A549 (cell line): ENCODE results near the gene SLC26A3. TPM values are rescaled to one million over a fixed set of nuclear protein-coding genes. Genes with fewer than 3 reads are reported as not detected.

Experiments
- ATAC-seq, 2 experiments: fragments of 200-7000 bp in 1 of 2; fragments of >200 bp in 1 of 2; cut with Nextera tagmentation in 1 of 2; cut with Tn5 transposase in 1 of 2; 3 replicates each; pipeline versions ENCODE4 v1.8.0 to v1.9.1; 2018 to 2020; ENCODE audit warnings: mild to moderate bottlenecking in 1 of 2, moderate library complexity in 1 of 2
- CTCF ChIA-PET: fragments of 300-600 bp; sonication (Branson Sonifier 250); formaldehyde crosslinking; extraction: SDS; loops from one replicate; lab custom pipeline; 2021; ENCODE audit warnings: antibody characterized with exemption, inconsistent platforms; lab: Yijun Ruan, JAX
- POLR2A ChIA-PET: fragments of 350-600 bp; formaldehyde crosslinking; extraction: SDS; loops from one replicate; lab custom pipeline; 2021; ENCODE audit warnings: antibody characterized with exemption, inconsistent platforms; lab: Yijun Ruan, JAX
- DNase-seq, 2 experiments: peaks; one replicate each; pipeline versions ENCODE4 v3.0.0 to v3.0.0-alpha.2; 2011 to 2016; ENCODE audit warnings: low read depth in 1 of 2, low spot score in 1 of 2
- FAIRE-seq: peaks from 2 replicates; lab custom pipeline; 2011; peaks lifted over from hg19 to GRCh38; lab: Jason Lieb, UNC
- H3K27ac ChIP-seq, 2 experiments: fragments of >200 bp; sonication (Bioruptor Twin); formaldehyde crosslinking; 3 replicates each; pipeline ENCODE4 v1.5.1; 2016 to 2017
- H3K4me1 ChIP-seq: fragments of >200 bp; sonication (Bioruptor Twin); formaldehyde crosslinking; 3 replicates; pipeline ENCODE4 v1.6.1; 2016
- H3K4me2 ChIP-seq: fragments of >200 bp; sonication (Bioruptor Twin); formaldehyde crosslinking; 3 replicates; pipeline ENCODE4 v1.6.1; 2016
- H3K4me3 ChIP-seq: fragments of >200 bp; sonication (Bioruptor Twin); formaldehyde crosslinking; 3 replicates; pipeline ENCODE4 v1.5.1; 2016
- H3K9me3 ChIP-seq: fragments of >200 bp; sonication (Bioruptor Twin); formaldehyde crosslinking; 3 replicates; pipeline ENCODE4 v1.6.1; 2016
- BHLHE40 ChIP-seq: IDR thresholded peaks from 2 replicates; pipeline ENCODE4 v1.6.1; 2012; ENCODE audit warnings: low read depth, low read length, inconsistent platforms
- CHD2 ChIP-seq: fragments of 150-350 bp; IDR thresholded peaks from 2 replicates; pipeline ENCODE4 v1.6.1; 2014; ENCODE audit warnings: low read length; ENCODE audit not compliant: partially characterized antibody
- FOXS1 ChIP-seq: fragments of 250-450 bp; sonication (Bioruptor Pico); IDR thresholded peaks from 2 replicates; pipeline ENCODE4 v1.5.0; 2020; ENCODE audit warnings: mild to moderate bottlenecking, moderate library complexity
- JUN ChIP-seq, 2 experiments: fragments of >200 bp; sonication (Bioruptor Twin); formaldehyde crosslinking; IDR thresholded peaks; 2 replicates in 1 of 2; 3 replicates in 1 of 2; pipeline ENCODE4 v1.6.1; 2016 to 2017
- KDM5A ChIP-seq: fragments of 200-600 bp; sonication (generic); IDR thresholded peaks from 2 replicates; pipeline ENCODE4 v1.6.1; 2016; ENCODE audit warnings: antibody characterized with exemption, mild to moderate bottlenecking
- MAFK ChIP-seq: fragments of 450-650 bp; IDR thresholded peaks from 2 replicates; pipeline ENCODE4 v1.6.1; 2014; ENCODE audit not compliant: partially characterized antibody
- MYC ChIP-seq: IDR thresholded peaks from 2 replicates; pipeline ENCODE4 v1.6.1; 2012; ENCODE audit warnings: mild to moderate bottlenecking, inconsistent platforms, low read length, improper control_type of control experiment, borderline replicate concordance
- PHF8 ChIP-seq: fragments of 200-600 bp; sonication (generic); IDR thresholded peaks from 2 replicates; pipeline ENCODE4 v1.6.1; 2016; ENCODE audit warnings: low read depth, mild to moderate bottlenecking, antibody characterized with exemption, moderate library complexity, borderline replicate concordance
- POLR2A ChIP-seq: IDR thresholded peaks from 2 replicates; pipeline ENCODE4 v1.6.1; 2012; ENCODE audit warnings: mild to moderate bottlenecking, low read length
- RAD21 ChIP-seq, 2 experiments: fragments of >200 bp in 1 of 2; sonication (Bioruptor Twin) in 1 of 2; formaldehyde crosslinking in 1 of 2; IDR thresholded peaks in 1 of 2; conservative IDR thresholded peaks in 1 of 2; 2 replicates in 1 of 2; 3 replicates in 1 of 2; pipeline ENCODE4 v1.6.1; 2012 to 2018; ENCODE audit warnings: inconsistent platforms in 1 of 2
- SMC3 ChIP-seq: fragments of >200 bp; sonication (Bioruptor Twin); formaldehyde crosslinking; IDR thresholded peaks from 3 replicates; pipeline ENCODE4 v1.6.1; 2018; ENCODE audit warnings: inconsistent platforms
- SREBF2 ChIP-seq: fragments of 450-650 bp; IDR thresholded peaks from 2 replicates; pipeline ENCODE4 v1.6.1; 2014; ENCODE audit warnings: mild to moderate bottlenecking, moderate library complexity
- TFCP2L1 ChIP-seq: fragments of 250-450 bp; sonication (Bioruptor Pico); IDR thresholded peaks from 2 replicates; pipeline ENCODE4 v1.5.0; 2021; ENCODE audit warnings: mild to moderate bottlenecking
- TP53 ChIP-seq: fragments of 250-450 bp; sonication (Bioruptor Pico); IDR thresholded peaks from 2 replicates; pipeline ENCODE4 v1.5.0; 2021; ENCODE audit warnings: mild to moderate bottlenecking, moderate library complexity
- ZC3H11A ChIP-seq: fragments of 450-650 bp; IDR thresholded peaks from 2 replicates; pipeline ENCODE4 v1.6.1; 2014; ENCODE audit warnings: antibody characterized with exemption, mild to moderate bottlenecking
- WGBS: methylation state at CpG from one replicate; pipeline ENCODE4 v1.1.6; 2017; ENCODE audit errors: missing lambda C conversion rate; 5-methylcytosine and 5-hydroxymethylcytosine counted together
- polyA plus RNA-seq, 4 experiments: library from polyadenylated mRNA; depleted of rRNA in 3 of 4; stranded (reverse); fragments of >200 nt; fragmentation: RNase III in 1 of 4; extraction: RNeasy Plus Mini Kit Qiagen cat#74134 plus additional on column Dnase treatment in 1 of 4; gene quantifications; 2 replicates in 3 of 4; 3 replicates in 1 of 4; pipeline ENCODE4 v1.2.3, GENCODE V29; 2011 to 2017
- TF ChIP-seq, protein P1 (sequence below): IDR thresholded peaks from 2 replicates; pipeline ENCODE4 v1.6.1; 2012
- TF ChIP-seq, protein P2 (sequence below): fragments of >200 bp; sonication (Bioruptor Twin); formaldehyde crosslinking; IDR thresholded peaks from 3 replicates; pipeline ENCODE4 v1.5.1; 2016
- TF ChIP-seq, protein P3 (sequence below): fragments of >200 bp; sonication (Bioruptor Twin); formaldehyde crosslinking; IDR thresholded peaks from 3 replicates; pipeline ENCODE4 v1.6.1; 2016
- TF ChIP-seq, protein P4 (sequence below): fragments of 150-350 bp; IDR thresholded peaks from 2 replicates; pipeline ENCODE4 v1.6.1; 2014; ENCODE audit warnings: low read depth, mild to moderate bottlenecking, low read length
- TF ChIP-seq, protein P5 (sequence below): fragments of 250-450 bp; sonication (Bioruptor Pico); IDR thresholded peaks from 2 replicates; pipeline ENCODE4 v1.5.0; 2021; ENCODE audit warnings: mild to moderate bottlenecking, moderate library complexity, borderline replicate concordance

SLC26A3 gene
- polyA plus RNA-seq, 2 of the 4 experiments (the other 2 are of a cell fraction): not detected

DNA sequence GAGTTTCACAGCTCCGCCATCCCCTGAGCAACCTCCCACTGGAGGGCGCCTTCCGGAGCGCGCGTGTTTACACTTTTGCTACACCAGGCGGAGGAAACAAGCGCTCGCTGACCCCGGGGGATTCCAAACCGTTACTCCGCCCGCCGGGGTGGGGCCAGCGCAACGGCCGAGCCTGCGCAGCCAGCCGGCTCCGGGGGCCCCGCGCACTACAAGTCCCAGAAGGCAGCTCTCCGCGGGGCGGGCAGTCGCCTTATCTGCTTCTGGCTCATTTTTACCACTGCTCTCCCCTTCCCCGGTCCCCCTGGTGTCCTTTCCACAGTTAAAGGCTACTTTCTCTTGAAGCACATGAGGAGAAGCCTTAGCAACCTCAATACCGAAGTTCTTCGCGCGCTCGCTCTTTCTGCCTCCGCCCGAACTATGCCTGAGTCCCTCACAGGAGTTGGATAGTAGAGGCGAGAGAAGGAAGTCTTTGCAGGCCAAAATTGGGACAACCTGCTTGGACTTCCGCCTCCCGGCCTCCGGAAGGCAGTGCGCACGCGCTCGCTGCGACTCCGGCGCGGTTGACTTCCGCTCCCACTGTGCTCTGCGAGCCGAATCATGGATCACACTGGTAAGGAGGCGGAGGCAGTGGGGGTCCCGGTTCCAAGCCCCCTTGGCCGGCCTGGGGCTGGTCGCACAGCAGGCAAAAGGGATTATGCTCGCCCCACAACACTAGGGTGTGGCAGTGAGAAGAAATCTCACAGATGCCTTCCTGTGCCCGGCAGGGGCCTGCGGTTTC is 59.3 kb downstream of the SLC26A3 start, which contains the start of gene CBLL1:
Gene CBLL1 (plus strand): TSS at position 576 of the 778 bp plus-strand sequence. CDS start 22 bp downstream, at position 598.
- TF ChIP-seq, protein P1, sequence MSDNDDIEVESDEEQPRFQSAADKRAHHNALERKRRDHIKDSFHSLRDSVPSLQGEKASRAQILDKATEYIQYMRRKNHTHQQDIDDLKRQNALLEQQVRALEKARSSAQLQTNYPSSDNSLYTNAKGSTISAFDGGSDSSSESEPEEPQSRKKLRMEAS: peak; percentile 79
- no peak for TF ChIP-seq ZC3H11A
- peak; percentile 66; the same call in 1 of the 2 replicates for TF ChIP-seq KDM5A
- TF ChIP-seq MAFK: no peak
- TF ChIP-seq, protein P2, sequence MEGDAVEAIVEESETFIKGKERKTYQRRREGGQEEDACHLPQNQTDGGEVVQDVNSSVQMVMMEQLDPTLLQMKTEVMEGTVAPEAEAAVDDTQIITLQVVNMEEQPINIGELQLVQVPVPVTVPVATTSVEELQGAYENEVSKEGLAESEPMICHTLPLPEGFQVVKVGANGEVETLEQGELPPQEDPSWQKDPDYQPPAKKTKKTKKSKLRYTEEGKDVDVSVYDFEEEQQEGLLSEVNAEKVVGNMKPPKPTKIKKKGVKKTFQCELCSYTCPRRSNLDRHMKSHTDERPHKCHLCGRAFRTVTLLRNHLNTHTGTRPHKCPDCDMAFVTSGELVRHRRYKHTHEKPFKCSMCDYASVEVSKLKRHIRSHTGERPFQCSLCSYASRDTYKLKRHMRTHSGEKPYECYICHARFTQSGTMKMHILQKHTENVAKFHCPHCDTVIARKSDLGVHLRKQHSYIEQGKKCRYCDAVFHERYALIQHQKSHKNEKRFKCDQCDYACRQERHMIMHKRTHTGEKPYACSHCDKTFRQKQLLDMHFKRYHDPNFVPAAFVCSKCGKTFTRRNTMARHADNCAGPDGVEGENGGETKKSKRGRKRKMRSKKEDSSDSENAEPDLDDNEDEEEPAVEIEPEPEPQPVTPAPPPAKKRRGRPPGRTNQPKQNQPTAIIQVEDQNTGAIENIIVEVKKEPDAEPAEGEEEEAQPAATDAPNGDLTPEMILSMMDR: peak; percentile 77
- peak; percentile 49 to 68 for TF ChIP-seq RAD21 (conservative IDR thresholded peaks at IDR 0.05 in 1 of 2, IDR thresholded peaks at IDR 0.05 in 1 of 2)
- peak in 1 of 2 experiments; percentile 93; a peak in 3 of 5 replicates for TF ChIP-seq JUN (IDR thresholded peaks at IDR 0.05)
- TF ChIP-seq, protein P3, sequence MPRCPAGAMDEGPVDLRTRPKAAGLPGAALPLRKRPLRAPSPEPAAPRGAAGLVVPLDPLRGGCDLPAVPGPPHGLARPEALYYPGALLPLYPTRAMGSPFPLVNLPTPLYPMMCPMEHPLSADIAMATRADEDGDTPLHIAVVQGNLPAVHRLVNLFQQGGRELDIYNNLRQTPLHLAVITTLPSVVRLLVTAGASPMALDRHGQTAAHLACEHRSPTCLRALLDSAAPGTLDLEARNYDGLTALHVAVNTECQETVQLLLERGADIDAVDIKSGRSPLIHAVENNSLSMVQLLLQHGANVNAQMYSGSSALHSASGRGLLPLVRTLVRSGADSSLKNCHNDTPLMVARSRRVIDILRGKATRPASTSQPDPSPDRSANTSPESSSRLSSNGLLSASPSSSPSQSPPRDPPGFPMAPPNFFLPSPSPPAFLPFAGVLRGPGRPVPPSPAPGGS: peak; percentile 88
- TF ChIP-seq, protein P4, sequence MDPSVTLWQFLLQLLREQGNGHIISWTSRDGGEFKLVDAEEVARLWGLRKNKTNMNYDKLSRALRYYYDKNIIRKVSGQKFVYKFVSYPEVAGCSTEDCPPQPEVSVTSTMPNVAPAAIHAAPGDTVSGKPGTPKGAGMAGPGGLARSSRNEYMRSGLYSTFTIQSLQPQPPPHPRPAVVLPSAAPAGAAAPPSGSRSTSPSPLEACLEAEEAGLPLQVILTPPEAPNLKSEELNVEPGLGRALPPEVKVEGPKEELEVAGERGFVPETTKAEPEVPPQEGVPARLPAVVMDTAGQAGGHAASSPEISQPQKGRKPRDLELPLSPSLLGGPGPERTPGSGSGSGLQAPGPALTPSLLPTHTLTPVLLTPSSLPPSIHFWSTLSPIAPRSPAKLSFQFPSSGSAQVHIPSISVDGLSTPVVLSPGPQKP: no peak
- TF ChIP-seq SREBF2: no peak
- TF ChIP-seq, protein P5, sequence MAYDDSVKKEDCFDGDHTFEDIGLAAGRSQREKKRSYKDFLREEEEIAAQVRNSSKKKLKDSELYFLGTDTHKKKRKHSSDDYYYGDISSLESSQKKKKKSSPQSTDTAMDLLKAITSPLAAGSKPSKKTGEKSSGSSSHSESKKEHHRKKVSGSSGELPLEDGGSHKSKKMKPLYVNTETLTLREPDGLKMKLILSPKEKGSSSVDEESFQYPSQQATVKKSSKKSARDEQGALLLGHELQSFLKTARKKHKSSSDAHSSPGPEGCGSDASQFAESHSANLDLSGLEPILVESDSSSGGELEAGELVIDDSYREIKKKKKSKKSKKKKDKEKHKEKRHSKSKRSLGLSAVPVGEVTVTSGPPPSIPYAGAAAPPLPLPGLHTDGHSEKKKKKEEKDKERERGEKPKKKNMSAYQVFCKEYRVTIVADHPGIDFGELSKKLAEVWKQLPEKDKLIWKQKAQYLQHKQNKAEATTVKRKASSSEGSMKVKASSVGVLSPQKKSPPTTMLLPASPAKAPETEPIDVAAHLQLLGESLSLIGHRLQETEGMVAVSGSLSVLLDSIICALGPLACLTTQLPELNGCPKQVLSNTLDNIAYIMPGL (CRISPR knock-in tag): peak; percentile 28; the same call in 1 of the 2 replicates
- no peak for TF ChIP-seq CHD2
- peak; percentile 89 for TF ChIP-seq SMC3
- peak; percentile 92 for TF ChIP-seq PHF8
- TF ChIP-seq MYC: peak; percentile 13; the same call in 1 of the 2 replicates
- TF ChIP-seq FOXS1 (CRISPR knock-in tag): peak; percentile 88; the same call in 1 of the 2 replicates
- TF ChIP-seq POLR2A: peak; percentile 56
- TF ChIP-seq TFCP2L1: peak; percentile 26; the same call in 1 of the 2 replicates
- TF ChIP-seq BHLHE40: no peak
- TF ChIP-seq TP53 (CRISPR knock-in tag): 0 out of 2 replicates have a peak, but pooled peaks have one; percentile 61
- H3K27ac ChIP-seq: peak within 1 kb of the TSS; percentile 95 to 96
- peaks cover 29% of the 10 kb centered on the region for H3K4me1 ChIP-seq
- no peaks in the 10 kb centered on the region for H3K9me3 ChIP-seq
- WGBS: 1% methylated on average over 47 of the region's 56 CpGs
- FAIRE-seq (no peak), ATAC-seq (peak; percentile 95 to 98), DNase-seq (peak; percentile 89 to 96)
- POLR2A ChIA-PET: interaction anchor here (0.5 to 2.5 kb wide), 28 partner anchors 8 to 826 kb away, joined by 3 to 40 read pairs (median 4); partner anchors contain the start of genes BCAP29, COG5, DLD and DNAJB9
- peak within 1 kb of the TSS; percentile 66 for H3K4me3 ChIP-seq
- CTCF ChIA-PET: interaction anchor here (0.7 to 6.3 kb wide), 38 partner anchors 9 to 951 kb away, joined by 3 to 132 read pairs (median 4); partner anchors contain the start of gene DLD
- peak within 1 kb of the TSS; percentile 83 for H3K4me2 ChIP-seq
